T-cell (primary cell): ENCODE results near the gene RBM19. TPM values are rescaled to one million over a fixed set of nuclear protein-coding genes. Genes with fewer than 3 reads are reported as not detected.

Experiments used
- ATAC-seq, 4 experiments: fragments of 200-7000 bp in 3 of 4; fragments of 150-1000 bp in 1 of 4; cut with Tn5 transposase; replicated peaks in 1 of 4; 1 replicate in 3 of 4; 2 replicates in 1 of 4; pipeline ENCODE4 v1.10.0; 2021; ENCODE audit warnings: moderate library complexity in 3 of 4, mild to moderate bottlenecking in 2 of 4, moderate number of reproducible peaks in 1 of 4
- CTCF ChIA-PET, 2 donors: fragments of 300-600 bp; sonication (Branson Sonifier 250); formaldehyde crosslinking; loops; one replicate each; lab custom pipeline; 2022; ENCODE audit warnings: antibody characterized with exemption in 2 of 2; lab: Charles Lee
- POLR2A ChIA-PET, 2 donors: fragments of 300-600 bp; sonication (Branson Sonifier 250); formaldehyde crosslinking; loops; one replicate each; lab custom pipeline; 2022; ENCODE audit warnings: antibody characterized with exemption in 2 of 2; lab: Charles Lee
- DNase-seq, 35 experiments: peaks; one replicate each; pipeline versions ENCODE4 v3.0.0 to v3.0.0-alpha.2; 2013 to 2023
- H3K27ac ChIP-seq: one replicate; pipeline ENCODE4 v1.5.1; 2013; ENCODE audit warnings: low read length
- H3K27me3 ChIP-seq, 2 experiments: replicated peaks in 1 of 2; 1 replicate in 1 of 2; 2 replicates in 1 of 2; pipeline versions ENCODE4 v1.6.1 to v1.7.0; 2013; ENCODE audit warnings: low read length in 1 of 2, mixed read lengths in 1 of 2; ENCODE audit not compliant: control insufficient read depth in 2 of 2, insufficient read depth in 2 of 2; ENCODE audit errors: extremely low read depth in 1 of 2
- H3K36me3 ChIP-seq, 2 donors: 1 replicate in 1 of 2; 2 replicates in 1 of 2; pipeline versions ENCODE4 v1.6.1 to v1.7.0; 2013; ENCODE audit warnings: low read length in 1 of 2; ENCODE audit not compliant: control insufficient read depth in 2 of 2, insufficient read depth in 1 of 2; ENCODE audit errors: extremely low read depth in 1 of 2
- H3K4me1 ChIP-seq, 2 experiments: 1 replicate in 1 of 2; 2 replicates in 1 of 2; pipeline versions ENCODE4 v1.6.1 to v1.7.0; 2013; ENCODE audit warnings: low read length in 2 of 2, mixed read lengths in 1 of 2; ENCODE audit not compliant: insufficient read depth in 2 of 2, control insufficient read depth in 1 of 2; ENCODE audit errors: extremely low read depth in 1 of 2
- H3K4me3 ChIP-seq, 2 donors: 1 replicate in 1 of 2; 2 replicates in 1 of 2; pipeline versions ENCODE4 v1.5.1 to v1.7.0; 2013; ENCODE audit warnings: mild to moderate bottlenecking in 2 of 2, low read length in 1 of 2, moderate library complexity in 1 of 2; ENCODE audit not compliant: control insufficient read depth in 1 of 2; ENCODE audit errors: extremely low read depth in 1 of 2
- H3K9me3 ChIP-seq: 2 replicates; pipeline ENCODE4 v1.7.0; 2013
- H3K27ac Mint-ChIP-seq, 2 donors: one replicate each; pipeline ENCODE4 v1.8.0; 2020 to 2021; ENCODE audit warnings: mild to moderate bottlenecking in 2 of 2, mixed read lengths in 2 of 2
- H3K27me3 Mint-ChIP-seq, 2 donors: one replicate each; pipeline ENCODE4 v1.8.0; 2021 to 2022; ENCODE audit warnings: mixed read lengths in 2 of 2
- H3K36me3 Mint-ChIP-seq: one replicate; pipeline ENCODE4 v1.8.0; 2021; ENCODE audit warnings: mixed read lengths
- H3K4me1 Mint-ChIP-seq, 3 donors: one replicate each; pipeline ENCODE4 v1.8.0; 2020 to 2022; ENCODE audit warnings: mixed read lengths in 3 of 3, mild to moderate bottlenecking in 1 of 3
- H3K4me3 Mint-ChIP-seq, 3 donors: one replicate each; pipeline ENCODE4 v1.8.0; 2020 to 2022; ENCODE audit warnings: mild to moderate bottlenecking in 3 of 3, mixed read lengths in 3 of 3, moderate library complexity in 3 of 3
- H3K9me3 Mint-ChIP-seq, 3 donors: one replicate each; pipeline ENCODE4 v1.8.0; 2020 to 2022; ENCODE audit warnings: mixed read lengths in 3 of 3
- WGBS: methylation state at CpG from one replicate; pipeline ENCODE4 v1.1.5; 2013; ENCODE audit warnings: missing lambda C conversion rate; ENCODE audit not compliant: insufficient coverage; 5-methylcytosine and 5-hydroxymethylcytosine counted together
- total RNA-seq, 35 experiments: library from RNA in 6 of 35; stranded (reverse) in 6 of 35; fragments of 120-200 nt in 1 of 35; gene quantifications; one replicate each; pipeline versions ENCODE4 v1.2.1 to v1.2.4 and lab custom pipeline; 2013 to 2026

RBM19 gene
- total RNA-seq, 5 donors from 2014 or later (not counting 1 experiment from before 2014, with no cell fraction given) = 57.9 to 80.3 (median 78.3) TPM

GRCh38 chr12:113877607-113878006, 88.5 kb downstream of the RBM19 start:
- ChIA-PET CTCF (no interaction called here), POLR2A (no interaction called here)
- H3K9me3 Mint-ChIP-seq = no peaks in the 10 kb centered on the region
- no CpG with 5 or more reads among the region's 5 CpGs for WGBS
- no peak for ATAC-seq
- H3K4me1 Mint-ChIP-seq = peaks cover 0 to under 1% (median 0%) of the 10 kb centered on the region in 3 donors
- Histone ChIP-seq H3K4me3 (no peak overlapping the region), H3K4me1 (no peaks in the 10 kb centered on the region), H3K27ac (no peak overlapping the region), H3K27me3 (no peaks in the 10 kb centered on the region), H3K36me3 (peaks cover 15 to 25% of the 10 kb centered on the region in 2 donors), H3K9me3 (no peaks in the 10 kb centered on the region)
- no peak overlapping the region for H3K27ac Mint-ChIP-seq
- no peaks in the 10 kb centered on the region for H3K27me3 Mint-ChIP-seq
- peaks cover 49% of the 10 kb centered on the region for H3K36me3 Mint-ChIP-seq
- no peak for DNase-seq
- H3K4me3 Mint-ChIP-seq = no peak overlapping the region

- no peak overlapping the region for H3K27ac Mint-ChIP-seq
- Histone ChIP-seq H3K36me3 (peaks cover 12 to 25% of the 10 kb centered on the region in 2 donors), H3K27me3 (no peaks in the 10 kb centered on the region), H3K4me3 (no peak overlapping the region), H3K4me1 (no peaks in the 10 kb centered on the region), H3K27ac (no peak overlapping the region), H3K9me3 (no peaks in the 10 kb centered on the region)
- H3K36me3 Mint-ChIP-seq = peaks cover 47% of the 10 kb centered on the region
- WGBS = no CpG with 5 or more reads among the region's 2 CpGs
- no peaks in the 10 kb centered on the region for H3K9me3 Mint-ChIP-seq
- H3K4me1 Mint-ChIP-seq = no peaks in the 10 kb centered on the region
- ChIA-PET CTCF (no interaction called here), POLR2A (no interaction called here)
- DNase-seq (no peak), ATAC-seq (no peak)
- H3K4me3 Mint-ChIP-seq = no peak overlapping the region
- no peaks in the 10 kb centered on the region for H3K27me3 Mint-ChIP-seq
These were observed 90.0 kb downstream of the RBM19 start for GRCh38 chr12:113876160-113876559.

- CTCF ChIA-PET = no interaction called here
- peaks cover 12 to 25% of the 10 kb centered on the region in 2 donors for H3K36me3 ChIP-seq
These were observed 90.4 kb downstream of the RBM19 start for GRCh38 chr12:113875691-113876090.

GRCh38 chr12:113874999-113875561, 91.0 kb downstream of the RBM19 start:
- Mint-ChIP-seq H3K36me3 (peaks cover 41% of the 10 kb centered on the region), H3K27ac (no peak overlapping the region), H3K27me3 (no peaks in the 10 kb centered on the region), H3K4me1 (no peaks in the 10 kb centered on the region), H3K4me3 (no peak overlapping the region), H3K9me3 (no peaks in the 10 kb centered on the region)
- ChIA-PET CTCF (no interaction called here), POLR2A (interaction anchor here in 1 of 2 donors (0.6 kb wide), 1 partner anchor 14 kb away, joined by 3 read pairs; no protein-coding TSS in a partner anchor)
- no peaks in the 10 kb centered on the region for H3K9me3 ChIP-seq
- DNase-seq (no peak), ATAC-seq (no peak)
- no peak overlapping the region for H3K27ac ChIP-seq
- 90% methylated on average over 11 of the region's 18 CpGs for WGBS
- H3K4me3 ChIP-seq = no peak overlapping the region
- no peaks in the 10 kb centered on the region for H3K27me3 ChIP-seq
- H3K36me3 ChIP-seq = peaks cover 16 to 25% of the 10 kb centered on the region in 2 donors
- no peaks in the 10 kb centered on the region for H3K4me1 ChIP-seq

More at GRCh38 chr12:113875691-113876090, 90.4 kb downstream of the RBM19 start:
- H3K4me1 ChIP-seq = no peaks in the 10 kb centered on the region
- H3K9me3 ChIP-seq = no peaks in the 10 kb centered on the region
- no peaks in the 10 kb centered on the region for H3K27me3 ChIP-seq
- H3K27ac ChIP-seq = no peak overlapping the region
- H3K27ac Mint-ChIP-seq = no peak overlapping the region
- WGBS = 97% methylated on average over 7 of the region's 10 CpGs
- POLR2A ChIA-PET = interaction anchor here in 1 of 2 donors (0.6 kb wide), 1 partner anchor 14 kb away, joined by 3 read pairs; no protein-coding TSS in a partner anchor
- DNase-seq (no peak), ATAC-seq (no peak)
- H3K4me1 Mint-ChIP-seq = no peaks in the 10 kb centered on the region
- H3K9me3 Mint-ChIP-seq = no peaks in the 10 kb centered on the region
- H3K4me3 Mint-ChIP-seq = no peak overlapping the region
- peaks cover 42% of the 10 kb centered on the region for H3K36me3 Mint-ChIP-seq
- H3K27me3 Mint-ChIP-seq = no peaks in the 10 kb centered on the region
- no peak overlapping the region for H3K4me3 ChIP-seq

- 94% methylated on average over 9 of the region's 11 CpGs for WGBS
- no peak overlapping the region for H3K4me3 ChIP-seq
- peaks cover 16 to 27% of the 10 kb centered on the region in 2 donors for H3K36me3 ChIP-seq
- H3K27ac Mint-ChIP-seq = no peak overlapping the region
- ChIA-PET CTCF (no interaction called here), POLR2A (no interaction called here)
- peaks cover 41% of the 10 kb centered on the region for H3K36me3 Mint-ChIP-seq
- H3K4me3 Mint-ChIP-seq = no peak overlapping the region
- no peaks in the 10 kb centered on the region for H3K9me3 ChIP-seq
- no peak for ATAC-seq
- H3K27me3 ChIP-seq = no peaks in the 10 kb centered on the region
- no peaks in the 10 kb centered on the region for H3K4me1 Mint-ChIP-seq
- H3K9me3 Mint-ChIP-seq = no peaks in the 10 kb centered on the region
- DNase-seq = no peak
- H3K27me3 Mint-ChIP-seq = no peaks in the 10 kb centered on the region
- H3K4me1 ChIP-seq = no peaks in the 10 kb centered on the region
- H3K27ac ChIP-seq = no peak overlapping the region
These were observed 91.8 kb downstream of the RBM19 start for GRCh38 chr12:113874326-113874725.

GRCh38 chr12:113873740-113874139, 92.4 kb downstream of the RBM19 start:
- Histone ChIP-seq H3K27ac (no peak overlapping the region), H3K27me3 (no peaks in the 10 kb centered on the region), H3K4me3 (no peak overlapping the region), H3K36me3 (peaks cover 16 to 31% of the 10 kb centered on the region in 2 donors), H3K9me3 (no peaks in the 10 kb centered on the region), H3K4me1 (no peaks in the 10 kb centered on the region)
- no peak overlapping the region for H3K4me3 Mint-ChIP-seq
- ATAC-seq (no peak), DNase-seq (no peak)
- WGBS = 90% methylated on average over 3 of the region's 8 CpGs
- H3K9me3 Mint-ChIP-seq = no peaks in the 10 kb centered on the region
- ChIA-PET POLR2A (no interaction called here), CTCF (no interaction called here)
- no peak overlapping the region for H3K27ac Mint-ChIP-seq
- no peaks in the 10 kb centered on the region for H3K27me3 Mint-ChIP-seq
- peaks cover 40% of the 10 kb centered on the region for H3K36me3 Mint-ChIP-seq
- H3K4me1 Mint-ChIP-seq = no peaks in the 10 kb centered on the region
